ENCODE data around the gene IER2.

The IER2 gene

GRCh38 chr19:13150187-13150930 is at the start of gene IER2, which contains the start of gene STX10:
Gene IER2, plus strand, starts transcription at chr19:13150411. Its CDS starts 2,776 bp downstream, at chr19:13153187.
Gene STX10, minus strand, starts transcription at chr19:13150375. Its CDS starts 202 bp downstream, at chr19:13150173.
- TF ChIP-seq ZNF274 (IDR thresholded peaks at IDR 0.05; ENCODE audit: low read depth, low read length), result no peak
- peak within 1 kb of the TSS; percentile 89 for H3K4me3 ChIP-seq (ENCODE audit: low read length)

GRCh38 chr19:13100841-13101589 is 49.2 kb upstream of the IER2 start:
- peak overlapping the region; percentile 58; the same call in 1 of the 2 replicates for H3K4me3 ChIP-seq (ENCODE audit: low read length)
- TF ChIP-seq ZNF274 (IDR thresholded peaks at IDR 0.05; ENCODE audit: low read depth, low read length), result no peak

GRCh38 chr19:13101590-13102415 is 48.4 kb upstream of the IER2 start:
- TF ChIP-seq ZNF274 (IDR thresholded peaks at IDR 0.05; ENCODE audit: low read depth, low read length), result no peak
- H3K4me3 ChIP-seq (ENCODE audit: low read length), result peak overlapping the region; percentile 58; the same call in 1 of the 2 replicates

GRCh38 chr19:13102416-13102665 is 47.9 kb upstream of the IER2 start:
- peak overlapping the region; percentile 58; the same call in 1 of the 2 replicates for H3K4me3 ChIP-seq (ENCODE audit: low read length)
- no peak for TF ChIP-seq ZNF274 (IDR thresholded peaks at IDR 0.05; ENCODE audit: low read depth, low read length)

GRCh38 chr19:13102666-13103580 is 47.3 kb upstream of the IER2 start, which contains the start of gene LYL1:
Gene LYL1, minus strand, starts transcription at chr19:13102858. Its CDS starts 1,687 bp downstream, at chr19:13101171.
- TF ChIP-seq ZNF274 (IDR thresholded peaks at IDR 0.05; ENCODE audit: low read depth, low read length), result no peak
- peak within 1 kb of the TSS; percentile 58; the same call in 1 of the 2 replicates for H3K4me3 ChIP-seq (ENCODE audit: low read length)

- H3K4me3 ChIP-seq (ENCODE audit: low read length), result peak overlapping the region; percentile 51; the same call in 1 of the 2 replicates
- no peak for TF ChIP-seq ZNF274 (IDR thresholded peaks at IDR 0.05; ENCODE audit: low read depth, low read length)
Measured at GRCh38 chr19:13103581-13104359, 46.4 kb upstream of the IER2 start.

- peak overlapping the region; percentile 51; the same call in 1 of the 2 replicates for H3K4me3 ChIP-seq (ENCODE audit: low read length)
- TF ChIP-seq ZNF274 (IDR thresholded peaks at IDR 0.05; ENCODE audit: low read depth, low read length), result no peak
Measured at GRCh38 chr19:13104360-13104847, 45.8 kb upstream of the IER2 start.

- no peak for TF ChIP-seq ZNF274 (IDR thresholded peaks at IDR 0.05; ENCODE audit: low read depth, low read length)
- H3K4me3 ChIP-seq (ENCODE audit: low read length), result peak overlapping the region; percentile 51; the same call in 1 of the 2 replicates
Measured at GRCh38 chr19:13104848-13105711, 45.1 kb upstream of the IER2 start.

- TF ChIP-seq ZNF274 (IDR thresholded peaks at IDR 0.05; ENCODE audit: low read depth, low read length), result no peak
- H3K4me3 ChIP-seq (ENCODE audit: low read length), result no peak overlapping the region
Measured at GRCh38 chr19:13109361-13110098, 40.7 kb upstream of the IER2 start.

GRCh38 chr19:13110099-13110610 is 40.1 kb upstream of the IER2 start:
- H3K4me3 ChIP-seq (ENCODE audit: low read length), result no peak overlapping the region
- no peak for TF ChIP-seq ZNF274 (IDR thresholded peaks at IDR 0.05; ENCODE audit: low read depth, low read length)

GRCh38 chr19:13112555-13112954 is 37.7 kb upstream of the IER2 start:
- H3K4me3 ChIP-seq (ENCODE audit: low read length), result no peak overlapping the region
- no peak for TF ChIP-seq ZNF274 (IDR thresholded peaks at IDR 0.05; ENCODE audit: low read depth, low read length)

Data from GM08714 (cell line).